Measurements from ENCODE around the gene ZNF711.
"Not testable (repeated sequence)": the region's sequence is repeated elsewhere in the genome, so short reads cannot be mapped to it uniquely, and the experiment has no call there.

Gene ZNF711
- total RNA-seq, result 14.5 to 14.7 reads per million in 2 donors

DNA sequence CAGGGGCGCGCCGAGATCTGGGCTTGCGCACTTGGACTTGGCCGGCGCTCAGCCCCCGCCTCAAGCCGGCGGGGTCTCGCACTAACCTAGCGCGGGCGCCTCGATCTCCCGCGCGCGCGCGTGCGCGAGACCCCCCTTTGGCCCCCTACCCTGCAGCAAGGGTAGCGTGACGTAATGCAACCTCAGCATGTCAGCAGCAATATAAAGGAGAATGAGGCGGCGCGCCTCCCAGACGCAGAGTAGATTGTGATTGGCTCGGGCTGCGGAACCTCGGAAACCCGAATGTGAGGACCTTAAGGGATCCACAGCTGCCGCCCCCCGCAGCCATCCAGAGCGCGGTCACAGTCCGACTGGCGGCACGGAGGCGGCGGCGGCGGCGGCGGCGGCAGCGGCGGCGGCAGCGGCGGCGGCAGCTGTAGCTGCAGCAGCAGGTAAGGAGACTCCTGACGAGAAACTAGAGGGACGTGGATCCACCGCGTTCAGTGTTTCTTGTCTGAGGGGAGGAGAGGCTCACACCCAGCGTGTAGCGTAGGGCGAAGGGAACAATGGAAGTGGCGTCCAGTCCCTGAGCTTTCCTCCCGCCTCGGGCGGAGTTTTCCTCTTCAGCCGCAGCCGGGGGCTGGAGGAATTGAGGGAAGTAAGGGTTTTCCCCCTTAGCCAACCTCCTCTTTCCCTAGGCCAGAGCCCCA lies at the start of gene ZNF711, which contains the start of gene SATL1:
ZNF711 (plus strand) TSS at position 231 of the 689 bp plus-strand sequence. CDS start 3,582 bp downstream, outside the sequence.
SATL1 (minus strand) TSS at position 19 of the 689 bp plus-strand sequence. CDS start 134,811 bp downstream, outside the sequence.
- DNase-seq, result peak; percentile 9

DNA sequence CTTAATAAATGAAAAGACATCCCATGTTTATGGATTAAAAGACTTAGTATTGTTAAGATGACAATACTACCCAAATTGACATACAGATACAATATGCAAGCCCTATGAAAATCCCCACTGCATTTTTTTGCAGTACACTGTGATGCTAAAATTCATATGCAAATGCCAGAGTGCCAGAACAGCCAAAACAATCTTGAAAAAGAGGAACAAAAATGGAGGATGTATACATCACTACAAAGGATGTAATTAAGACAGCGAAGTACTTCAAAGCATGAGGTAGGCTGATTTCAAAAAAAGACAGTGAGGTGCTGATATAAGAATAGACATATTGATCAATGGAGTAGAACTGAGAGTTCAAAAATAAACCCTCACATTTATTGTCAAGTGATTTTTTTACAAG lies 47.5 kb upstream of the ZNF711 start:
- DNase-seq, result no peak

DNA sequence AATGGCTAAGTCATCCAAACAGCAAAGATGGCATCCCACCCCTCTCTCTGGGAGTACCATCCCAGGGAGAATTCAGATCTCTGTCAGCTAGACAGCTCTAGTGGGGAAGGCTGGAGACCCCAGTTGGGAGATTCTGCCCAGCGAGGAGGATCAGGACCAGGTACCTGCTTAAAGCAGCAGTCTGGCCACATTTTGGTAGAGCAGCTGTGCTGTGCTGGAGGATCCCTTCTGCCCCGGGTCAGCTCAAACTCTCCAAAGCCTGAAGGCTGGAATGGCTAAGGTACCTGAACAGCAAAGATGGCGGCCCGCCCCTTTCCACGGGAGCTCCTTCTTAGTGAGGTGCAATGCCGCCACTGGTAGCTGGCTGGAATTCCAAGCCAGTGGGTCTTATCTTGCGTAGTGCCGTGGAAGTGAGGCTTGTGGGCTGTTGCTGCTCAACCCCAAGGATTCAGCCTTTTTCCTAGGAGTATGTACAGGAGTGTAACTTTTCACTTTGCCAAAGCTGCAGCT lies 40.3 kb upstream of the ZNF711 start:
- DNase-seq, result no peak

DNA sequence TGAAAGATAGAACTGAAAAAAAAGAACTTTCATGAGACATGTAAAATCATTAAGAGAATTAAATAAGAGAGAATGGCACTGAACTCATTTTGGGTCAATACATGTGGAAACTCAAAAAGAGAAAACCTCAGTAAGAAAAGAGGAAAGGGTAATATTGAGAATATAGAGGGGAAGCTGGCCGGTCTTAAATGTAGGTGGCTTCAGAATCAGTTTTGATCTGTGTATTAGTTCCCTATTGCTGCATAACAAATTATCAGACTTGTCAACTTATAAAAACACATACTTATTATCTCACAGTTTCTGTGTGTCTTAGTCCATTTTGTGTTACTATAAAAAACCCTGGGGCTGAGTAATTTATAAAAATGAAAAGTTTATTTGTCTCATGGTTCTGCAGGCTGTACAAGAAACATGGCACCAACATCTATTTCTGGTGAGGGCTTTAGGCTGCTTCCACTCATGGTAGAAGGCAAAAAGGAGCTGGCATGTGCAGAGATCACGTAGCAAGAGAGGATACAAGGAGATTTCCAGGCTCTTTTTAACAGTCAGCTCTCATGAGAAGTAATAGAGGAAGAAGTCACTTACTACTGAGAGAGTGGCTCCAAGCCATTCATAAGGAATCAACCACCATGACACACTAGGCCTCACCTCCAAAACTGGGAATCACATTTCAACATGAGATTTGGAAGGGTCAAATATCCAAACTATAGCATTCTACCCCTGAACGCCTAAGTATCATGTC lies 29.8 kb upstream of the ZNF711 start:
- no peak for DNase-seq

DNA sequence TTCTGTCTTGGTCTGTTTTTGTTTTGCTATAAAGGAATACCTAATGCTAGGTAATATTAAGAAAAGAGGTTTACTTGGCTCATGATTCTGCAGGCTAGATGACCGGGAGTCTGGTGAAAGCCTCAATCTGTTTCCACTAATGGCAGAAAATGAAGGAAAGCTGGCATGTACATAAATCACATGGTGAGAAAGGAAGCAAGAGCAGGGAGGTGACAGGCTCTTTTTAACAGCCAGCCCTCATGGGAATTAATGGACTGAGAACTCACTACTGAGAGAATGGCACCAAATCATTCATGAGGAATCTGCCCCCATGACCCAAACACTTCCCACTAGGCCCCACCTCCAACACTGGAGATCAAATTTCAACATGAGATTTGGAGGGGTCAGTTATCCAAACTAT lies 27.8 kb upstream of the ZNF711 start:
- DNase-seq, result no peak

DNA sequence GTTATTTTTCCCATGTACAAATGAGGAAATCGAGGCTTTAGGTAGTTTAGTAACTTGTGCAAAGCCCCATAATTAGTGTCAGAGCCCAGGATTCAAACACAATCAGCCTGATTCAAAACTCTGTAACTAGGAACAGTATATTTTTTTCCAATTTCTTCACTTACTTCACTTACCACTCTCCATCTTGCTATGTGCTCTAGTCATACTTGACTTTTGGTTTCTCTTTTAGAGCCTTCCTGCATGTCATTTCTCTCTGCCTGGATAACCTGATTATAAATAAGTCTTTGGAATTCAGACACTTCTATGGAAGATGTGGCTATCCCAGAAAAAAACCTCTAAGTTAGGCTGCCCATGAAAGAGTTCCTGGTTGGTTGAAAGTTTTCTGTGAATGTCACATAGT lies 22.4 kb upstream of the ZNF711 start:
- no peak for DNase-seq

DNA sequence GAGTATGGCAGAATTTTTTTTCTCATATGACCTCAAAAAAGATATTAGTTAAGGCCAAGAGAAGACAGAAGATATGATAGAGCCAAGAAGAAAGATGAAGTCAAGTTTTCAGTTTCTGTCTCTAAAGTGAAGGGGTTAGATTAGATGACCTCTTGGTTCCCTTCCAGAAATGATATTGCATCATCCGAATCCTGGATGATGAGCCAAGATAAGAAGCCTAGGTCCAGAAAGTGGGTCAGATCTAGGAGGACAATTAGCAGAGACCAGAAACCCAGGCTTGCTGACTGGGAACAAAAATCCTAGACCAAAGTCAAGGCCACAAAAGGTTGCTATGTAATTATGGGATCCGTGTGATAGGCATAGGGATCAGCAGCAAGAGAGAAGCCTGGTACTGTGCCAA lies 20.4 kb upstream of the ZNF711 start:
- no peak for DNase-seq

DNA sequence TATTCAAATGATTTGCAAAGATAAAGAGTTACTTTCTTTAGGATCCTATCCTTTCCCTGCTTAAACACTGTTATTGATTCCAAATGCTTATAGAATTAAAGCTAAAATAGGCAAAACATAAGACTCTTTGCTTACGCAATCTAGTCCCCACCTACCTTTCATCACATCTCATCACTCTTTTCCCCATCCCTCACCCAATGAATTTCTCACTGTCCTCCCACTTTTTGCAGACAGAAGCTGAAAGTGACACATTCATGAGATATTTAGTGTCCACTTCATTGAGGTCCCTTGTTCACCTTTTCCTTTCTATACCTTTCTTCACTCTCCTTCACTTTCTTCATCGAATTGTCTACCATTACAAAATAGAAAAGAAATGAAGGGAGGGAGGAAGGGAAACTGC lies 636 bp upstream of the ZNF711 start:
- DNase-seq, result no peak

DNA sequence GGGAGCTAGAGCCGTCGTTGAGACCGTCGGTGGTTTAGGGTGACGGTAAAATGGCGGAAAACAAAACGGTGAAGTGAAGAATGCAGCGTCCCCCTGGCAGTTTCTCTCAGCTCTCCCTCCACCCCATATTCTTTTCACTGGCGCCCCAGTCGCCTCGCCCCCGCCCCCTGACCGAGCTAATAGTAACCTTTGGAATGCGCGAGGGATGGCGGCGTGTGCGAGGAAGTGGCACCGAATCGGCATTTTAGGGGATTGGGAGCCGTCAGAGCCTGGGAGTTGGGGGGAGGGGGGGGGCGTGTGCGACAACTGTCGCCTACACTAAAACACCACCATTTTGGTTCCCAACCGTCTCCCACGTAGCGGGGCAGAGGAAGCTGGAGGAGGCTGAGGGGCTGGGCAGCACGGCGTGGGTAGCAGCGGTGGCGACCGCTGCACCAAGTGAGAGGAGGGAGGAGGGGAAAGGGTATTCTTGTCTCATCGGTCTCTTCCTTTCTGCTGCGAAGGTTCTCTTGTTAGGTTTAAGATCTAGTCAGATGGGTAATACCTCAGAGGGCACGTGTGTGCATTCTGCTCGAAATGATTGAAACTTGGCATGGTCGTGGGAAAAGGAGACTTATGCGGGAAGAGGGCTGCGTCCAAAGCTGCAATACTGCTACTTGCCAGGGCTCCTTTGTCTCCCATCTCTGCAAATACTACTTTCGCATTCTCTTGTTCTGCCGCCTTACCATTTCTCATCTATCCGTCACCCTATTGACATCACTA lies 840 bp downstream of the ZNF711 start:
- DNase-seq, result peak; percentile 1

DNA sequence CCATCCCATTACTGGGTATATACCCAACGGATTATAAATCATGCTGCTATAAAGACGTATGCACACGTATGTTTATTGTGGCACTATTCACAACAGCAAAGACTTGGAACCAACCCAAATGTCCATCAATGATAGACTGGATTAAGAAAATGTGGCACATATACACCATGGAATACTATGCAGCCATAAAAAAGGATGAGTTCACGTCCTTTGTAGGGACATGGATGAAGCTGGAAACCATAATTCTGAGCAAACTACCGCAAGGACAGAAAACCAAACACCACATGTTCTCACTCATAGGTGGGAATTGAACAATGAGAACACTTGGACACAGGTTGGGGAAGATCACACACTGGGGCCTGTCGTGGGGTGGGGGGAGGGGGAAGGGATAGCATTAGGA lies 41.5 kb downstream of the ZNF711 start:
- not testable (repeated sequence) for DNase-seq

DNA sequence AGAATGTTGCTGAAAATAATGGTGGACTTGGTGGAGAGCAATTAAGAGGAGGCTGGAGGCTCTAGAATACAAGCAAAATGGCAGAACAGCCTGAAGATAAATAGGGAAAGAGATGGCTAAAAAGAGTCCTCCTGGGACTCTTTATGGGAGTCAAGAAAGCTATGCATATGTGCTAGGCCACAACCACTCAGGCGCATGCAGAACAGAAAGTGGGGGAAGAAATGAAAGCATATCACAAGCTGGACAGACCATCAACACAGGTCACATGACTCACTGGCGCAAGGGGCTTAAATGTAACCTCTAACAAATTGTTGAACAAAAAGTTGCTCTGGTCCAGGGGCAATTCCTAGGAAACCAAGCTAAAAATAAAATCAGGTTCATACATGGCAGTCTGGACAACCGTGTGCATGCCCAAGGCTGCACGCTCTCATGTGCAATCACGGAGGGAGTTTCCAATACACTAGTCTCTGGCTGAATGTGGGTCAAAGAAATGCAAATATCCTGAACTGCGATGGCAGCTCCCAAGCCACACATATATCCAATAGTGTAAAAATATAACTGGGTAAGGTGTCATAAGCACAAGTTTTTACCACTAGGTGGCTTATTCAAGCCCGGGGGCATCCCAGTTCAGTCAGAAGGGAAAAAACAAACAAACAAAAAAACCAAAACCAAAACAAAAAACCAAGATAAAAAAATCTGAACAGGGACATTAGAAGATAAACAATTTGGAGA lies 45.4 kb downstream of the ZNF711 start:
- no peak for DNase-seq

DNA sequence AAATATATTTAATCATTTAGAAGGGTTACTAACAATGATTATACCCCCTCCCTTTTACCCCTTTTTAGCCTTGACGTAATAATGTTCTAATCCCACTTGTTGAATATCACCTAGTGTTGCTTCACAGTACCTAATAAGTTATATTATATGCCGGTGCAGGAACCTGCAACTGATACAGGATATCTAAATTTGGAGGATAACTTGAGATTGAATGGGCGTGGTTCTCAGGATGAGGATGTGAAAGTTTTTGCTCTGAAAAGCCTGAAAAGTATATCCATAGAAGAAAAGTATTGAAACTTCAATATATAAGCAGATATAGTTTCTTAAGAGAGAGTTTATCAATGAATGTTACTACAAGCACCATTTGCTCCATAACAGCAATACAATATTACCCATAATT lies 59.8 kb downstream of the ZNF711 start:
- DNase-seq, result no peak

DNA sequence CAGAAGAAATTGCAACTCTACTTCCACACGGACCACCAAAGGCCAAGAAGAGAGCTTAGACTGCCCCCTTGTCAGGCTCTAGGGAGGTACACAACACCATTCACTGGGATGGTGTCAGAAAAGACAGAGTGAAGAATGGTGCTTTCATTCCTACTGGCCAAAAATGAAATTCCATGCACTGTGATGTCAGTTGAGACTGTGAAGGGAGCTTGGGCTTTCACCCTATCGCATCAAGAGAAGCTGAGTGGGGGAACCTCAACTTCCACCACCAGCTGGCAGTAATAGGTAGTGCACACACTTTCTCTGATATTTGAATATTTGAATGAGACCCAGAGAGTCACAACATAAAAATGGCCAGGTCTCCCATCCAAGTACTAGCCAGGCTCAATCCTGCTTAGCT lies 65.9 kb downstream of the ZNF711 start:
- no peak for DNase-seq

DNA sequence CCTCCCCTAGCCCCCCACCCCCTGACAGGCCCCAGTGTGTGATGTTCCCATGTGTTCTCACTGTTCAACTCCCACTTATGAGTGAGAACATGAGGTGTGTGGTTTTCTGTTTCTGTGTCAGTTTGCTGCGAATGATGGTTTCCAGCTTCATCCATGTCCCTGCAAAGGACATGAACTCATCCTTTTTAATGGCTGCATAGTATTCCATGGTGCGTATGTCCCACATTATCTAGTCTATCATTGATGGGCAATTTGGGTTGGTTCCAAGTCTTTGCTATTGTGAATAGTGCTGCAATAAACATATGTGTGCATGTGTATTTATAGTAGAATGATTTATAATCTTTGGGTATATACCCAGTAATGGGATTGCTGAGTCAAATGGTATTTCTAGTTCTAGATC lies 67.6 kb downstream of the ZNF711 start:
- DNase-seq, result not testable (repeated sequence)
